DND-41 (cell line): ENCODE measurements around the gene NUDT22.

Source experiments
- EZH2 ChIP-seq: IDR thresholded peaks from 3 replicates; pipeline ENCODE4 v1.6.1; 2012; ENCODE audit warnings: borderline replicate concordance, low read depth, mild to moderate bottlenecking, moderate library complexity, low read length, inconsistent platforms; ENCODE audit not compliant: severe bottlenecking
- TF ChIP-seq, protein P1 (sequence below): IDR thresholded peaks from 2 replicates; pipeline ENCODE4 v1.5.1; 2012; ENCODE audit warnings: borderline replicate concordance, low read length, moderate library complexity, mild to moderate bottlenecking; ENCODE audit not compliant: poor library complexity, severe bottlenecking; ENCODE audit errors: extremely low read depth

DNA sequence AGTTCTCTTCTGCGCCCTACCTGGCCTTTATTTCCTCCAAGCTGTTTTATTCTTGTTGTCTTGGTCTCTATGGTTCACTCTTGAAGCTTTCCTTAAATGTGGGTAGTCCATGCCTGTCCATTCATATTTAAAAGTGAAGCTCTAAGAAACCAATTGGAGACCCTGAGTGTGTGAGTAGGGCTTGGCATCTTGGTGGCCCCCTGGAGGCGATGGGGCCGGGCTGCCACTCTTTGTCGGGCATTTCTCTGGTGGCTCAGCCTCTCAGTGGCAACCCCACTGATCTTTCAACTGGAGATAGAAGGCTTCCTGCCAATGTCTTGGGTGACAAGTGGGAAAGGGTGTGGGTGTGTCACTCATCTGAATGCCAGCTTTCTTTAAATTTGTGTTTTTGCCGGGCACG is 9.2 kb upstream of the NUDT22 start:
- TF ChIP-seq, protein P1, sequence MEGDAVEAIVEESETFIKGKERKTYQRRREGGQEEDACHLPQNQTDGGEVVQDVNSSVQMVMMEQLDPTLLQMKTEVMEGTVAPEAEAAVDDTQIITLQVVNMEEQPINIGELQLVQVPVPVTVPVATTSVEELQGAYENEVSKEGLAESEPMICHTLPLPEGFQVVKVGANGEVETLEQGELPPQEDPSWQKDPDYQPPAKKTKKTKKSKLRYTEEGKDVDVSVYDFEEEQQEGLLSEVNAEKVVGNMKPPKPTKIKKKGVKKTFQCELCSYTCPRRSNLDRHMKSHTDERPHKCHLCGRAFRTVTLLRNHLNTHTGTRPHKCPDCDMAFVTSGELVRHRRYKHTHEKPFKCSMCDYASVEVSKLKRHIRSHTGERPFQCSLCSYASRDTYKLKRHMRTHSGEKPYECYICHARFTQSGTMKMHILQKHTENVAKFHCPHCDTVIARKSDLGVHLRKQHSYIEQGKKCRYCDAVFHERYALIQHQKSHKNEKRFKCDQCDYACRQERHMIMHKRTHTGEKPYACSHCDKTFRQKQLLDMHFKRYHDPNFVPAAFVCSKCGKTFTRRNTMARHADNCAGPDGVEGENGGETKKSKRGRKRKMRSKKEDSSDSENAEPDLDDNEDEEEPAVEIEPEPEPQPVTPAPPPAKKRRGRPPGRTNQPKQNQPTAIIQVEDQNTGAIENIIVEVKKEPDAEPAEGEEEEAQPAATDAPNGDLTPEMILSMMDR, result peak; percentile 19
- no peak for TF ChIP-seq EZH2
